ENCODE results near the gene ADGRD1. TPM values are rescaled to one million over a fixed set of nuclear protein-coding genes. Genes with fewer than 3 reads are reported as not detected.
"Not testable (repeated sequence)": the region's sequence is repeated elsewhere in the genome, so short reads cannot be mapped to it uniquely, and the experiment has no call there.

Gene ADGRD1
- total RNA-seq, 1 donor from 2014 or later: 83.6 TPM

DNA sequence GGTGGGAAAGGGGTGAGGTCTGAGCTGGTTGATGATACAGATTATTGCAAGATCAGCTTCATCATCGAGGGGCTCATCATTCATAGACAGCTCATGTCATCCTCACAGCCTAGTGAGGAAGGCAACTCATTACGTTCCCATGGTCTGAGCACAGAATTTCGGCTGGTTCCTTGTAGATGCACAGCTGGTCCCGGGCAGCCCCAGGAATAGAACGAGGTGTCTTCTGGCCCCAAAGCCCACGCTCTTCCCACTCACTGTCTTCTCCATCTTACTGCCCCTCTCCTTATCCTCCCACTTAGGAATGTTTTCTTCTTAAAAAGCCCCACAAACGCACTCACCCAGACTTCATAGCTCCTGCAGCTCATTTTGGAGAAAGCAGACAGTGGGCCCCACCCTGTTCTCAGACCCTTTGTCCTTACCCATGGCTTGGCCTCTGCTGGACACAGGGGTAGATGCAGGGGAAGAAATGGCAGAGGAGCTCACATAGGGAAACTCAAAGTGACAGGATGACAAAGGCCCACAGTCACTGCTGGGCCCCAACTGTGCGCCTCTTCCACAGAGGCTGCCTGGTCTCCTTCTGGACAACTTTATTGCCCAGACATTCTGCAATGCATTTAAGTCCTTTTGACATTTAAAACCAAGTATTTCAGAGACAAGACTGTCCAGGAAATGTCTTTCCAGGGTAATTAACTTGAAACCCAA is 162.2 kb downstream of the ADGRD1 start:
- intact Hi-C loops (cut with micrococcal nuclease): no loop called here
- DNase-seq: no peak
- ATAC-seq: peak; percentile 8

DNA sequence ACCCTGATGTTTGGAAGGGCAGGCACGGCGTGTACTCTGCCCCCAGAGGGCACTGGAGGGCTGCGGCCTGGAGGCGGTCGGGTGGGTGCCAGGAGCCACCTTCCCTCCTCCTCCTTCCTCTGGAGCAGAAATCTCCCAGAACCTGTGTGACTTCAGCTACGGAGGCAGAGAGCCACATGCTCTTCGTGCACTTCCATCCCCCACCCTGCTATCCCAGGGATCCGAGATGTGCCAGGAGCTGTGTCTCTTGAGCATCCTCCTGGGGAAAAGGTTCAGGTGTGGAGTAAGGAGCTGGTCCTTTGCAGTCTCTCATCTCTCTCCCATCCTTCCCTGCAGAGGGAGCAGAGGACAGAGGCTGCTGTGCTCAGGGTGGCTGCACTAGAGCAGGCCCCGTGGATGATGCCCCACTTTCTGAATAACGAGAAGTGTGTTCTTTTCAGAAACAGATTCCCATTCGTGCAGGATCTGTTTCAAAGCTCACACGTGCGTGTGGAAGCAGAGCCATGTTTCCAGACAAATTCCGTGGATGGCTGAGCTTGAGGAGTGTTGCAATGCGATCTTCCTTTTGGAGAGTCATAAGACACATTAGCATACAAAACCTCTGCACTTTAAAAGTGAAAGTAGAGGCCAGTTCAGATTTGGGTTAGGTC is 162.9 kb downstream of the ADGRD1 start:
- ATAC-seq: peak; percentile 63
- intact Hi-C loops (cut with micrococcal nuclease): no loop called here
- DNase-seq: no peak

DNA sequence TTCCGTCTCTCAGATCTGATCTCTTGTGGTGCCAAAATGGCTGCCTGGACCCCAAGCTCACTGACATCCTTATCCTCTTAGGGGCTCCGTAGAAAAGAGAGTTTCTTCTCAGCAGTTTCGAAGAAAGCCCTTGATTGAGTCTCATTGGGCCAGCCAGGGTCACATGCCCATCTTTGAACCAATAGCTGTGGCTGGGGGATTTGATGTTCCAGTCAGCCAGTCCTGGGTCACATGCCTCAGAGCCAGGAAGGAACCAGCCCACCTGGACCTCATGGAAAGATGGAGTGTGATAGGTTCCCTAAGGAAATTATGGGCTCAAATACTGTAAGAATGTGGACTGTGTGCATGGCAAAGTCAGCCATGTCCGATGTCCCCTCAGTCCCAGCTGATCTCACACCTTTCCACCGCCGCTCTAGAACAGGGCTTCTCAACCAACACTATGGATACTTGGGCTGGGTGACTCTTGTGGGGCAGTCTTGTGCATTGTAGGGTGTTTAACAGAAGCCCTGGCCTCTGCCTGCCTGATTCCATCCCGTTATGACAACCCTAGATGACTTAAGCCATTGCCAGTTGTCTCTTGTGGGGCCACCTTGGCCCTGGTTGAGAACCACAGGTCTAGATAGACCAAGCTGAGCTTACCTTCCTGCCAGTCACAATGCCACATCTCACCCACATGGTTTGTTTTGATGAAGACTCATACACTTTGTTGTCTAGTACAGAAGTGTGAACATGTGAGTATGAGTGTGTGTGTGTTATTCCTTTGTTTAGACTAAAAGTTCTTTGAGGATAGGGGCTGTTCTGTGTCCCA is 163.9 kb downstream of the ADGRD1 start:
- ATAC-seq (no peak), DNase-seq (no peak)
- intact Hi-C loops (cut with micrococcal nuclease): no loop called here

DNA sequence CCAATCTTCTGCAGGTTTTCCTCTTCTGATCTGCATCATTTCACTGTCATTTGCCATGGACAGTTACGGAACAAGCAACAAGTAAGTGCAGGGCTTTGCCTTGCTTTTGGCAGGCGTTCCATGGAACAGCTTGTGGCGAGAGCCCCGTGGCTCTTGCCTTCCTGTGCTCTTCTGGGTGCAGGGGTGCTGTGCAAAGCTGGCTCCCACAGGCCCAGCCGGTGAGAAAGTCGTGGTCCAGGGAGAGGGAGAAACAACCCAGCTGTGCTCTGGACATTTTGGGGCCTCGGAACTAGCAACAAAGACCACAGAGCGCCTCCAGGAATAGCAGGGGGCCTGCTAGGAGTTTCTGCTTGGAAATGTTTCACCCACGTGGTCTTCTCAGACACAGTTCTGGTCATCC is 164.7 kb downstream of the ADGRD1 start:
- DNase-seq: no peak
- no peak for ATAC-seq

DNA sequence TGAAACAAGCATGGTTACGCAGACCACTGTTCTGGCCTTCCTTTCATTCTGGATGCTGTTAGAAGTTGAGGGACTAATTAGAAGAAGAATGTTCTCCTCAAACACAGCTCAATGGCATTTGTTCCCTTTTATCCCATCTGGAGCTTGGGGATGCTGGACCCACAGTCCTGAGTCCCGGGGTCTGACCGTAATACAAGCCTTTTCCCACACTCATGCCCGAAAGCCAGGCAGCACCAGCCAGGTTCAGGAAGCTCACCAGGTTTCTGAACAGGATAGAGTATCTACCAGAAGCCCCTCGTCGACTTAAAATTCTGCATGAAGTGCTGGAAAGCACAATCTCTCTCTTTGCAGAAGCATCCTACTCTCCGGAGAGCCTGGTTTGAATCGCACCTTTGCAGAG is 165.6 kb downstream of the ADGRD1 start:
- intact Hi-C loops (cut with micrococcal nuclease); DNase-seq; ATAC-seq: not testable (repeated sequence)

More for the DNA sequence above, 164.7 kb downstream of the ADGRD1 start:
- intact Hi-C loops (cut with micrococcal nuclease): no loop called here

DNA sequence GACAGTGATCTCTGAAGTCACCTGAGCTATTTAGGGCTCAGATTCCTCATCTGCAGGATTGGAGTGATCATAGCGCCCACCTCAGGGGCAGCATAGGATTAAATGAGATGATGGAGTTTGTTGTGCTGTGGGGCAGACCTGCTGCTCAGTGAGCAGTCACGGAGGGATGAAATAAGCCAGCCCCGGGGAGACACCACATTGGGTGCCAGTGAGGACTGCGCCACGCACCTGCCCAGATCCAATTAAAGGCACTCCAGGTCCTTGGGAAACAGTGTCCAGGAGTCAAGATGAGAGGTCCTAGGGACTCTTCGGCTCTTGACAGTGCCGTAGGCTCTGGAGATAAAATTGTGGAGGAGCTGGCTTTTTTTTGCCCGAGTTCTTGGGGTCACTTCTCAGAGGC is 166.2 kb downstream of the ADGRD1 start:
- no peak for ATAC-seq
- intact Hi-C loops (cut with micrococcal nuclease): no loop called here
- no peak for DNase-seq

DNA sequence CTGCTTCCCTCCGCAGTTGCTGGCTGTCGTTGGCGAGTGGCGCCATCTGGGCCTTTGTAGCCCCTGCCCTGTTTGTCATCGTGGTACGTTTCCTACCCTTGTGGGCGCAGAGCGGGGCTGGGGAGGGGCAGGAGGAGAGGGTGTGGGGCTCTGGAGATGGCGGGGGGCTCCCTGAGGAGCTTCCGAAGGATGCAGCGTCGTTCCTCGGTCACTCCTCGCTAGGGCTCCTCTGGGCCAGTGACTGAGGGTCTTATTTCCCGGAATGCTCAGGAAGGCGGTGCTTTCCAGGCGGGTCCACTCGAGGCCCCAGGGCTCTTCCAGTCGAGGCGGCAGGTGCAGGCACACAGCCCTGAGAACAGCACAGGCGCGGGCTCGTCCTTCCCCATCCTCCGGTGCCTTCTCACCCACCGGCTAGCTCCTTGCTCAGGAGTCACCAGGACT is 167.1 kb downstream of the ADGRD1 start:
- intact Hi-C loops (cut with micrococcal nuclease): no loop called here
- DNase-seq (no peak), ATAC-seq (no peak)

DNA sequence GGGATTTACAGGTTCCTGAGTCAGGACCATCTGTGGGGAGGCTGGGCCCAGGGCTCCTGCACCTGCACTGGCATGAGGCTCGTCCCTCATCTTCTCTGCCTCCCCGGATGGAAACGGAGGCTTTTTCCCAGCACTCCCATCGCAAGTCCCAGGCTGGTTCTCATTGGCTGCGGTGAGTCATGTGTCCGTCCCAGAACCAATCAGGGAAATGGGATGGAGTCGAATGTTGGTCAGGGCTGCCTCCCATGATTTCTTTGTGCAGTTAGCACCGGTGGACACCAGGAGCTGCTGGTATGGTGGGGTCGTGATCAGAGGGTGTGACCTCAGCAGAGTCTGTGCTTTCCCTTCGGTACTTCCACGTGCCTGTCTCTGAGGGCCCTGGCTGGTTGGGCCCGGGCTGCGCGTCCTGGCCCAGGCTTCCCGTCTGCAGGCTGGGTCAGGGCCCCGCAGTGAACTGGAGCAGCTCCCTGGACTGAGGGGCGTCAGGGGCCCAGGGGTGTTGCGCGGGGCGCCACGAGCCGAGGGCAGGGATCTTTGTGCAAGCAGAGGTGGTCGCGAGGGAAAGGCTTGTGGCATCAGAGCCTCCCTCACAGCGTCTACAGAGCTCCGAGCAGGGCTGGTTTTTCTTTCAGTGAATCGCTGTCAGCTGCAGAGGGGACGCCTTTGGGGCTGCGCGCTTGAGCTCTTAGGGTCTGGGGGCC is 168.1 kb downstream of the ADGRD1 start:
- DNase-seq: no peak
- no peak for ATAC-seq
- intact Hi-C loops (cut with micrococcal nuclease): no loop called here

DNA sequence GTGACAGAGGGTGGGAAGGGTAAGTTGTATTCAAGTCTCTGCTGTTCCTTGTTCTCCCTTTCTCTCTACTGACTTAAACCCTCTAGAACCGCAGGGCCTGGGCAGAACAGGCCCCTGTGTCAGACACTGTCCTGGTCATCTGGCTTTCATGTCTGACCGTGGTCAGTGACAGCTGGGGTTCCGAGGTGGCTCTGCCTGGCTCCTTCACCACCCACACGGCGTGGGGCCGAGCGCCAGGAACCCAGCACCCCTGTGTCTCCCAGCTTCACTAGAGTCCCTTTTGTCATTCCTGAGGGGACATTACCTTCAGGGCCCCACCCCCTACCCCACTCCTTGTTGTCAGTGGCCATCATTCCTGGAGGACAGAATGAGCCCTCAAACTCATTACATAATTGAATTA is 168.9 kb downstream of the ADGRD1 start:
- DNase-seq (no peak), ATAC-seq (no peak)
- intact Hi-C loops (cut with micrococcal nuclease): no loop called here

DNA sequence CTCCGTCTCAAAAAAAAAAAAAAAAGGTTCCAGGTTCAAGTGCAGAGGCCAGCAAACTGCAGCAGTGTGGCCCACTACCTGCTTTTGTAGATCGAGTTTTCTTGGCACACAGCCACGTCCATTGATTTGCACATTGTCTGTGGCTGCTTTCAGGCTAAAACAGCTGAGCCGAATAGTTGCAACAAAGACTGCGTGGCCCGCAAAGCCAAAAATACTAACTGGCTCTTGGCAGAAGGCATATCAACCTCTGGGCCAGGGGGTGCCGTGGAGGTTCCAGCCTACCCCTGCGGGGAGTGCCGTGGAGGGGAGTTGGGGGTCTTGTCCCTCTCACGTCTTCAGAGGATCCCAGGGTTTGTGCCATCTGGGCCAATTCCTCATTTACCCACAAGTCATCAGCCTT is 170.1 kb downstream of the ADGRD1 start:
- ATAC-seq (no peak), DNase-seq (no peak)
- intact Hi-C loops (cut with micrococcal nuclease): no loop called here

DNA sequence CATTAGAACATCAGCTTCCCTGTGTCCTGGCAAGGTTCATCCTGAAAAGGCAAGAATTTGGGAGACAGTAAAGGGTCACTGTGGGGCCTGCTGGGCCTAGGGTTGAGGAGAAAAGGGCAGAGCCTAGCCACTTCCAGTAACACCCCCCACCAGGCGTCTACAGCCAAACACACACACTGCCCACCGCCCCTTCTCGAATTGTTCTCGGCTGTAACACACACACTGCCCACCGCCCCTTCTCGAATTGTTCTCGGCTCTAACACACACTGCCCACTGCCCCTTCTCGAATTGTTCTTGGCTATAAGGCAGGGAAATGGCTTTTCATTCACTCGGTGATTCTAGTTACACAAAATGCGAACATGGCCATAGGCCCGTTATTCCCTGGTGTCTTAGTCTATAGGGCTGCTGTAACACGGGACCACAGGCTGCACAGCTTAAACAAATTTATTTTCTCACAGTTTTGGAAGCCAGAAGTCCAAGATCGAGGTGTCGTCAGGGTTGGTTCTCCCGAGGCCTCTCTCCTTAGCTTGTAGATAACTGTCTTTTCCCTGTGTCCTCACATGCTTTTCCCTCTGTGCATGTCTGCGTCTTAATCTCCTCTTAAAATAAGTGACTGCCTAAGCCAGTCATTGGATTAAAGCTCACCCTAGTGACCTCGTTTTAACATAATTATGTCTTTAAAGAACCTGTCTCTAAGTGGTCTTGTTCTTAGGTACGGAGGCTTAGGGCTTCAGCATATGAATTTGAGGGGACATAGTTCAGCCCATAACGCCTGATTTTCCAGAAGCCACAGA is 171.0 kb downstream of the ADGRD1 start:
- DNase-seq (no peak), ATAC-seq (no peak)
- intact Hi-C loops (cut with micrococcal nuclease): no loop called here

DNA sequence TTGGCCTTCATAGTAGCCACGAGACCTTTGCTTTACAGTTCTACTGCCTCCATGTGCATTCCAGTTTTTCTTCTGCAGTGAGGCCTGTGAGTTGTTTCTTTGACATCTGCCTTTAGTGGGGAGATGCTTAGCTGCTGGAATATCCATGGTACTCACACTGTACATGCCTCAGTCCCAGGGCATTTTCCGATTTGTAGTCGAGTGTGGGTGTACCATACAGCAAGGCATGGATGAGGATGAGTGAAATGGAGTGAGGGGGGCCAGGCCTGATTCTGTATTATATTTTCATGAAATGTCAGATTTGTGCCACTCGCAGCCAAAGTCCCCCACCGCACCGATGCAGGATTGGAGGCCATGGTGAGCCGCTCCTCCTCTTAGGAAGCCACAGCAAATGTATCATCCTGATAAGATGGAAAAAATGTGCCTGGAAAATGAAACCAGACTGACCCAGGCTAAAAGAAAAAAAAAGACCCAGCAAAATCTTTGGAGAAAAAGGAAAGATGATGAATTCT is 173.0 kb downstream of the ADGRD1 start:
- no peak for ATAC-seq
- no peak for DNase-seq
- intact Hi-C loops (cut with micrococcal nuclease): no loop called here

DNA sequence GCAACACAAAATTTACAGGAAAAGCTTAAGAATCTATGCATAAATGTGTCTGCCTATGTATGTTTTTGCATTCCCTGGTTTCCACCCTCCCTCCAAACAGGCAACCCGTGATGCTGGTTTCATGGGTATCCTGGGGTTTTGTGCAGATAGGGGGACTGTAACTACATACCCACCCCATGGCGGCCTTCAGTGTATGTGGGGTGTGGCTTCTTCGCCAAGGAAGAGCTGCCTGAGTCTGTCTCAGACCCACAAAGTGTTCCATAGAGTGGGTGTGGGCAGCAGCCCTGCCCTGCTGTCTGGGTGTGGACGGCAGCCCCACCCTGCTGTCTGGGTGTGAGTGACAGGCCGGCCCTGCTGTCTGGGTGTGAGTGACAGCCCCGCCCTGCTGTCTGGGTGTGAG is 174.8 kb downstream of the ADGRD1 start:
- DNase-seq (no peak), ATAC-seq (no peak)
- intact Hi-C loops (cut with micrococcal nuclease): no loop called here

DNA sequence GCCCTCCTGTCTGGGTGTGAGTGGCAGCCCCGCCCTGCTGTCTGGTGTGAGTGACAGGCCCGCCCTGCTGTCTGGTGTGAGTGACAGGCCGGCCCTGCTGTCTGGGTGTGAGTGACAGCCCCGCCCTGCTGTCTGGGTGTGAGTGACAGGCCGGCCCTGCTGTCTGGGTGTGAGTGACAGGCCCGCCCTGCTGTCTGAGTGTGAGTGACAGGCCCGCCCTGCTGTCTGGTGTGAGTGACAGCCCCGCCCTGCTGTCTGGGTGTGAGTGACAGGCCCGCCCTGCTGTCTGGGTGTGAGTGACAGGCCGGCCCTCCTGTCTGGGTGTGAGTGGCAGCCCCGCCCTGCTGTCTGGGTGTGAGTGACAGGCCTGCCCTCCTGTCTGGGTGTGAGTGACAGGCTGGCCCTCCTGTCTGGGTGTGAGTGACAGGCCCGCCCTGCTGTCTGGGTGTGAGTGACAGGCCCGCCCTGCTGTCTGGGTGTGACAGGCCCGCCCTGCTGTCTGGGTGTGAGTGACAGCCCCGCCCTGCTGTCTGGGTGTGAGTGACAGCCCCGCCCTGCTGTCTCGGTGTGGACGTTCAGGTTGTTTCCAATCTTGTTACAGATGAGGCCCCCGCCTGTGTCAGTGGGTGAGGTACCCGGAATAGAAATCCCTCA is 175.4 kb downstream of the ADGRD1 start:
- intact Hi-C loops (cut with micrococcal nuclease); DNase-seq; ATAC-seq: not testable (repeated sequence)

DNA sequence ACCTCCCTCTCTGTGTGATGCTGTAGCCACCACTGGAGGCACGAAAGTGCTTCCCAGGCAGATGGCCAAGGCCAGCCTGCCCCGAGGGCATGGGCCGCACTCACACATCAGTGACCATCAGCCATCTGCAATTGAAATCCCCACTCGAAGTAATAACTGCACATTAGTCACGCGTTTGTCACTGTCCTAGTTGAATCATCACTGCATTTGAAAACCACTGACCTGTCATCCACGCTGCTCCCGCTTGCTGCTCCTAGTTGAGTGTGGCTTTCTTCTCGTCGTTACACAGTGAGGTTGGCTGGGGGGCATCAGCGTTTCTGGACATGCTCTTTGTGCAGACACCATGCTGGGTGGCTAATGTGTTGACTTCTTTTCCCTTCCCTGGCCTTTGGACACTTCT is 176.1 kb downstream of the ADGRD1 start:
- no peak for ATAC-seq
- DNase-seq: no peak
- intact Hi-C loops (cut with micrococcal nuclease): no loop called here

DNA sequence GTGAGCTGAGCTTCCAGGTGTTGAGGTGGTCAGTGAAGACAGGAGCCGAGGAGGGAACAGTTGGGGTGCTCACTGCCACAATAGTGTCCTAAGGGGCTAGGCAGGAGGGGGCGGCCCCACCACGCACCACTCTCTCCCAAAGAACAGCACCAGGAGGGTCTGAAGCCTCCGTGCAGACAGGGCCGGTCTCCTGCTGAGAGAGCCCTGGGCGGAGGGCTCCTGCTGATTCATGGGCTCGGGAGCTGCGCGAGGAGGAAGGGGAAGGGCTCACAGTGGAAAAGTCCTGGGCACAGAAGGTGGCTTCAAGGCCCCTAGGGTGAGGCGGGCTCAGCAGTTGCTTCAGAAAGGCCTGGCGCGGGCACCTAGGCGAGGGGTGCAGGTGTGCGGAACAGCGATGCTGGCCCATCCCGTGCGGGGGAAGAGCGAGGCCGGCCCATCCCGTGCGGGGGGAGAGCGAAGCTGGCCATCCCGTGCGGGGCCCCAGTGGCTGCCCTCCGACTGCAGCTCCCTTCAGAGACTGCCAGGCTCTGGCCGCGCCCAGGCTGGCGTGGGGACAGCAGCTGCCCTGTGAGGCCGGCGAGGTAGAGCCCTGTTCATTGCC is 176.7 kb downstream of the ADGRD1 start:
- ATAC-seq (no peak), DNase-seq (no peak)
- intact Hi-C loops (cut with micrococcal nuclease): no loop called here

DNA sequence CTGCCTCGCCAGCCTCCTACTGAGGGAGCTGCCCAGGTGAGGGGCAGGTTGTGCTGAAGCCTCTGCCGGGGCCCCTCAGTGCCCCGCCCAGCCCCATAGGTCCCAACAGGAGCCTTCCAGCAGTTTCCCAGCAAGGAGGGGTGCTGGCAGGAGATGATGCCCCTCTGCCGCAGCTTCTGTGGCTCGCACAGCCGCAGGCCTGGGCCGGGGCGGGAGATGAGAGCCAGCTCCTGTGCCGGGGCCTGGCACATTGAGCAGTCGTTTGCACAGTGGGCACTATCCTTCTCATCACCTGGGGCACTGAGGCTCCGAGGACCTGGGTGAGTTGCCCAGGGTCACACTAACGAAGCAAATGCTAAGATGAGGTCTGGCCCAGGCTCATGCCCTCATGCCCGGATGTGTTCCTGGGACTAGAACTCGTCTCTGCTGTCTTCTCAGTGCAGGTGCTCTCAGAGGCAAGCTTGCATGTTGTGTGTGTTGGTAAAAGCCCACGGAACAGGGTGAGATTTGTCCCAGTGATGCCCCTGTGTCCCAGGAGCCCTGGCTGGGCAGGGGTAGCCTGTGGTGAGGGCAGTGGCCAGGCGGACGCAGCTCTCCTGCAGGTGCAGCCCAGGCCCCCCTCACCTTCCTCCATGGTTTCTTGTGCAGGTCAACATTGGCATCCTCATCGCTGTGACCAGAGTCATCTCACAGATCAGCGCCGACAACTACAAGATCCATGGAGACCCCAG is 177.5 kb downstream of the ADGRD1 start:
- ATAC-seq (no peak), DNase-seq (no peak)
- intact Hi-C loops (cut with micrococcal nuclease): no loop called here
